Upper lobe of left lung (tissue), 4 donors: ENCODE data around the gene NUDCD3.

Source experiments
- EP300 ChIP-seq, 4 donors: sonication (generic); formaldehyde crosslinking; IDR thresholded peaks; one replicate each; pipeline ENCODE4 v1.5.1; 2017; ENCODE audit warnings: antibody characterized with exemption in 4 of 4, control low read depth in 2 of 4
- POLR2A ChIP-seq, 4 donors: fragments of 450-650 bp; IDR thresholded peaks; one replicate each; pipeline ENCODE4 v1.5.1; 2016 to 2017; ENCODE audit warnings: antibody characterized with exemption in 4 of 4, mild to moderate bottlenecking in 2 of 4
- TF ChIP-seq, protein P1 (sequence below), 6 experiments: fragments of 450-650 bp in 4 of 6; fragments of 200-600 bp in 2 of 6; sonication (generic) in 2 of 6; IDR thresholded peaks; one replicate each; pipeline ENCODE4 v1.5.1; 2016 to 2019; ENCODE audit warnings: antibody characterized with exemption in 6 of 6

DNA sequence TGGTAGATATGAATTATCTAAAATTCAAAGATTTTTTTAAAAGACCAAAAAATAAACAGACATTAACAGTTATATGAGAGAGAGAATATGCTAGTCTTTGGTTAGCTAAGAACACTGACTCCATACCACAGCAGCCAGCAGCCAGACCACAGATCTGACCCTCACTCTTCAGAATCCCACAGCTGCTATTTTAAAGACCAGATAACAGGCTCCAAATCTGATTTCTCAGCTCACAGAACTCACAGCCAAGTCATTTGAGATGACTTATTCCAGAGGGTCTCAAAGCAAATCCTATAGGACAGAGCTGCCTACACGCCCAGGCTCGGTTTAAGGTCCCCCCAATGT, 20.4 kb downstream of the NUDCD3 start:
- TF ChIP-seq POLR2A (IDR thresholded peaks at IDR 0.05) (no peak), EP300 (IDR thresholded peaks at IDR 0.05) (no peak)
- TF ChIP-seq, protein P1, sequence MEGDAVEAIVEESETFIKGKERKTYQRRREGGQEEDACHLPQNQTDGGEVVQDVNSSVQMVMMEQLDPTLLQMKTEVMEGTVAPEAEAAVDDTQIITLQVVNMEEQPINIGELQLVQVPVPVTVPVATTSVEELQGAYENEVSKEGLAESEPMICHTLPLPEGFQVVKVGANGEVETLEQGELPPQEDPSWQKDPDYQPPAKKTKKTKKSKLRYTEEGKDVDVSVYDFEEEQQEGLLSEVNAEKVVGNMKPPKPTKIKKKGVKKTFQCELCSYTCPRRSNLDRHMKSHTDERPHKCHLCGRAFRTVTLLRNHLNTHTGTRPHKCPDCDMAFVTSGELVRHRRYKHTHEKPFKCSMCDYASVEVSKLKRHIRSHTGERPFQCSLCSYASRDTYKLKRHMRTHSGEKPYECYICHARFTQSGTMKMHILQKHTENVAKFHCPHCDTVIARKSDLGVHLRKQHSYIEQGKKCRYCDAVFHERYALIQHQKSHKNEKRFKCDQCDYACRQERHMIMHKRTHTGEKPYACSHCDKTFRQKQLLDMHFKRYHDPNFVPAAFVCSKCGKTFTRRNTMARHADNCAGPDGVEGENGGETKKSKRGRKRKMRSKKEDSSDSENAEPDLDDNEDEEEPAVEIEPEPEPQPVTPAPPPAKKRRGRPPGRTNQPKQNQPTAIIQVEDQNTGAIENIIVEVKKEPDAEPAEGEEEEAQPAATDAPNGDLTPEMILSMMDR (IDR thresholded peaks at IDR 0.05): no peak
